WTC11 (cell line): Measurements from ENCODE around the gene PAK5. TPM values are rescaled to one million over a fixed set of nuclear protein-coding genes. Genes with fewer than 3 reads are reported as not detected.

Experiments
- ATAC-seq: fragments of 200-7000 bp; cut with Tn5 transposase; 2 replicates; pipeline ENCODE4 v1.10.0; 2021; ENCODE audit warnings: mild to moderate bottlenecking, moderate library complexity
- CTCF ChIA-PET: fragments of 300-600 bp; sonication (Branson Sonifier 250); formaldehyde crosslinking; loops from one replicate; lab custom pipeline; 2021; ENCODE audit warnings: antibody characterized with exemption; lab: Charles Lee
- POLR2A ChIA-PET: fragments of 350-600 bp; sonication (Branson Sonifier 250); formaldehyde crosslinking; loops from one replicate; lab custom pipeline; 2021; ENCODE audit warnings: antibody characterized with exemption; lab: Charles Lee
- DNase-seq: peaks from one replicate; pipeline ENCODE4 v3.0.0; 2021; ENCODE audit warnings: low spot score
- H3K27ac Mint-ChIP-seq: 2 replicates; pipeline ENCODE4 v1.8.0; 2021; ENCODE audit warnings: mixed read lengths
- H3K27me3 Mint-ChIP-seq: 2 replicates; pipeline ENCODE4 v1.8.0; 2021; ENCODE audit warnings: low read depth, mild to moderate bottlenecking, moderate library complexity, mixed read lengths
- H3K36me3 Mint-ChIP-seq: 2 replicates; pipeline ENCODE4 v1.8.0; 2021; ENCODE audit warnings: mixed read lengths
- H3K4me1 Mint-ChIP-seq: 2 replicates; pipeline ENCODE4 v1.8.0; 2022; ENCODE audit warnings: mixed read lengths
- H3K4me3 Mint-ChIP-seq: 2 replicates; pipeline ENCODE4 v1.8.0; 2021; ENCODE audit warnings: mild to moderate bottlenecking, moderate library complexity, mixed read lengths
- H3K9me3 Mint-ChIP-seq: 2 replicates; pipeline ENCODE4 v1.8.0; 2021; ENCODE audit warnings: mixed read lengths
- E2F4 ChIP-seq: sonication (generic); formaldehyde crosslinking; IDR thresholded peaks from 2 replicates; pipeline ENCODE4 v1.8.1; 2022; ENCODE audit warnings: low read depth, mild to moderate bottlenecking, moderate library complexity, missing genetic modification reagents, borderline replicate concordance
- ETV6 ChIP-seq: sonication (generic); formaldehyde crosslinking; IDR thresholded peaks from 2 replicates; pipeline ENCODE4 v1.8.1; 2022; ENCODE audit warnings: mild to moderate bottlenecking, missing genetic modification reagents
- FOXK1 ChIP-seq: sonication (generic); formaldehyde crosslinking; IDR thresholded peaks from 2 replicates; pipeline ENCODE4 v1.8.0; 2022; ENCODE audit warnings: mild to moderate bottlenecking, moderate library complexity, missing genetic modification reagents
- NFE2L1 ChIP-seq: sonication (generic); formaldehyde crosslinking; IDR thresholded peaks from 2 replicates; pipeline ENCODE4 v1.8.1; 2023; ENCODE audit warnings: missing genetic modification reagents
- NFYB ChIP-seq: sonication (generic); formaldehyde crosslinking; conservative IDR thresholded peaks from 2 replicates; pipeline ENCODE4 v1.8.0; 2022; ENCODE audit warnings: low read depth, missing genetic modification reagents
- NR1H2 ChIP-seq: sonication (generic); formaldehyde crosslinking; IDR thresholded peaks from 2 replicates; pipeline ENCODE4 v1.9.0; 2021; ENCODE audit warnings: mild to moderate bottlenecking, moderate library complexity, missing genetic modification reagents
- PRRX2 ChIP-seq: fragments of 250-450 bp; sonication (Bioruptor Pico); IDR thresholded peaks from 2 replicates; pipeline ENCODE4 v1.8.0; 2021; ENCODE audit warnings: mild to moderate bottlenecking
- RORB ChIP-seq: fragments of 250-450 bp; sonication (Bioruptor Pico); IDR thresholded peaks from 2 replicates; pipeline ENCODE4 v1.9.0; 2021; ENCODE audit warnings: mild to moderate bottlenecking
- SP1 ChIP-seq: sonication (generic); formaldehyde crosslinking; conservative IDR thresholded peaks from 2 replicates; pipeline ENCODE4 v1.8.1; 2022; ENCODE audit warnings: missing genetic modification reagents
- TEAD1 ChIP-seq: sonication (generic); formaldehyde crosslinking; IDR thresholded peaks from 2 replicates; pipeline ENCODE4 v1.8.0; 2022; ENCODE audit warnings: mild to moderate bottlenecking, missing genetic modification reagents
- ZNF423 ChIP-seq: fragments of 250-450 bp; sonication (Bioruptor Pico); IDR thresholded peaks from 2 replicates; pipeline ENCODE4 v2.1.2; 2022; ENCODE audit warnings: mild to moderate bottlenecking, moderate library complexity
- total RNA-seq: library from RNA; stranded (reverse); gene quantifications from 3 replicates; pipeline ENCODE4 v1.2.3, GENCODE V29; 2021
- TF ChIP-seq, protein P1 (sequence below): fragments of 250-450 bp; sonication (Bioruptor Pico); IDR thresholded peaks from 2 replicates; pipeline ENCODE4 v1.9.0; 2021; ENCODE audit warnings: mild to moderate bottlenecking
- TF ChIP-seq, protein P2 (sequence below): sonication (generic); formaldehyde crosslinking; IDR thresholded peaks from 2 replicates; pipeline ENCODE4 v1.8.0; 2022; ENCODE audit warnings: missing genetic modification reagents
- TF ChIP-seq, protein P3 (sequence below): fragments of 250-450 bp; sonication (Bioruptor Pico); IDR thresholded peaks from 2 replicates; pipeline ENCODE4 v2.1.2; 2022; ENCODE audit warnings: mild to moderate bottlenecking, moderate library complexity

PAK5 gene
- total RNA-seq, 1 experiment from 2014 or later, result 0.31 TPM

- H3K27ac Mint-ChIP-seq, result no peak overlapping the region
- H3K4me3 Mint-ChIP-seq, result peak overlapping the region; percentile 26; the same call in 1 of the 2 replicates
- no peak for TF ChIP-seq NR1H2 (CRISPR knock-in tag)
- peak; percentile 67; the same call in 1 of the 2 replicates for TF ChIP-seq TEAD1 (CRISPR knock-in tag)
- peak; percentile 49; the same call in 1 of the 2 replicates for TF ChIP-seq SP1 (CRISPR knock-in tag)
- TF ChIP-seq ZNF423, result peak; percentile 88
- DNase-seq (peak; percentile 62), ATAC-seq (peak; percentile 67)
- peaks cover 73% of the 10 kb centered on the region for H3K4me1 Mint-ChIP-seq
- CTCF ChIA-PET, result interaction anchor here (0.8 to 5.8 kb wide), 11 partner anchors 11 to 759 kb away, joined by 3 to 48 read pairs (median 4); no protein-coding TSS in a partner anchor
- H3K36me3 Mint-ChIP-seq, result no peaks in the 10 kb centered on the region
- H3K9me3 Mint-ChIP-seq, result no peaks in the 10 kb centered on the region
- POLR2A ChIA-PET, result no interaction called here
- H3K27me3 Mint-ChIP-seq, result peaks cover 83% of the 10 kb centered on the region
These were observed 320.2 kb downstream of the PAK5 start for GRCh38 chr20:9518576-9519175.

DNA sequence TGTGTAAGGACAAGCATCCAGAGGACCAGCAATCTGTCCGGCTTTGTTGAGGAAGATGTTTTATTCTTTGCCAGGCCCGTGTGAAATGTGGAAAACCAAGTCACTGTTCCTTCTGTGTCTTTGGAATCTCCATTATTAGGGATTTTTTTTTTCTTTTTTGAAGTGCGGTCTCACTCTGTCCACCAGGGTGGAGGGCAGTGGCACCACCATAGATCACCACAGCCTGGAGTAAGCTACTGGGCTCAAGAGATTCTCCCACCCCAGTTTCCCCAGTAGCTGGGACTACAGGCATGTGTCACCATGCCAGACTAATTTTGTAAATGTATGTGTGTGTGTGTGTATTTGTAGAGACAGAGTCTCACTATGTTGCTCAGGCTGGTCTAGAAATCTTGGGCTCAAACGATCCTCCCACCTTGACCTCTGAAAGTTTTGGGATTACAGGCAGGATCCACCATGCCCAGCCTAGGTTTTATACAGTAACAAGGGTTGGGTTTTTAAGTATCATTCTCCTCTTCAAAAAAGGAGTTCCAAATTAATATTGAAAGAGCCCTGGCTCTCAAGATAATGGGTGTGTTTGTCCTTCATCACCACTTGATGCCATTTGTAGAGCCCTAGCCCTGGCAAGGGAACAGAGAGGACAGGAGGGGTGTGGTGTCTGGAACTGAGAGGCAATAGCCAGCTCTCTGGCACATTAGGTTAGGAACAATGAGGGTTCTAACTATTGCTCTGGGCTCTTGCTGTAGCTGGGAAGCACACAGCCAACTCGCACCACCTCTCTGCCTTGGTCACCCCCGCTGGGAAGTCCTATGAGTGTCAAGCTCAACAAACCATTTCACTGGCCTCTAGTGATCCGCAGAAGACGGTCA lies 321.3 kb downstream of the PAK5 start:
- ChIA-PET POLR2A (no interaction called here), CTCF (interaction anchor here (0.6 to 5.8 kb wide), 5 partner anchors 10 to 1440 kb away, joined by 3 to 48 read pairs (median 4); no protein-coding TSS in a partner anchor)
- H3K27me3 Mint-ChIP-seq, result peaks cover 95% of the 10 kb centered on the region
- no peak for TF ChIP-seq PRRX2 (CRISPR knock-in tag)
- no peak for DNase-seq
- peak overlapping the region; percentile 41; the same call in 1 of the 2 replicates for H3K4me3 Mint-ChIP-seq
- H3K9me3 Mint-ChIP-seq, result no peaks in the 10 kb centered on the region
- H3K36me3 Mint-ChIP-seq, result no peaks in the 10 kb centered on the region
- H3K4me1 Mint-ChIP-seq, result peaks cover 73% of the 10 kb centered on the region
- no peak overlapping the region for H3K27ac Mint-ChIP-seq
- ATAC-seq, result no peak

DNA sequence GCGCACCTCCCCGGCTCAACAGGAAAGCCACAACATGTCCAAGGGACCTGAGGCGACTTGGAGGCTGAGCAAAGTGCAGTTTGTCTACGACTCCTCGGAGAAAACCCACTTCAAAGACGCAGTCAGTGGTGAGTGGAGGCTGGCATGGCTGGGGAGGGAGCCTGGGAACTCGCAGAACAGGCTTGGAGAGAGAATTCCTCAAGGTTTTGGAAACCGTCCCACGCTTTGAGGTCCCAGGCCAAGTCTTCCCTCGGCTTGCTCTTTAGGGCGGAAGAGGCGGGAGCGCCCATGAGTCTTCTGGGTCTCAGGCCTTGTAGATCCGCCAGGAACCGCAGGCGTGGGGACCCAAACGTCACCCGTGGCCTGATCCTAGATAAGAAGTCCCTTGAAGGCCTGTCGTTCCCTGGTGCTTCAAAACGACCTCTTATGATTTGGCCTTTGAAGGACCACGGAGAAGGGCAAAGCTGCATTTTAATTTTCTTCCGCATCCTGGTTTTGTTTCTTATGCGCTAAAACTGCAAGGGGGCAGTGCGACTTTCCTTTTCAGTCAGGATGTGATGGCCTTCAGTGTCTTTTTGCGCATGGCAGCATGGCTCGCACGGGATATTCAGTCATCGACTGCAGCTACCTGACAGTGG lies 322.5 kb downstream of the PAK5 start:
- peak; percentile 34 for DNase-seq
- TF ChIP-seq ETV6 (CRISPR knock-in tag) (peak; percentile 57; the same call in 1 of the 2 replicates), NFYB (no peak)
- TF ChIP-seq, all 79 proteins: peak for 1
- H3K36me3 Mint-ChIP-seq, result no peaks in the 10 kb centered on the region
- CTCF ChIA-PET, result interaction anchor here (1.5 to 5.8 kb wide), 2 partner anchors 12 to 93 kb away, joined by 6 to 48 read pairs; no protein-coding TSS in a partner anchor
- no peaks in the 10 kb centered on the region for H3K9me3 Mint-ChIP-seq
- H3K4me3 Mint-ChIP-seq, result peak overlapping the region; percentile 79
- POLR2A ChIA-PET, result no interaction called here
- H3K27me3 Mint-ChIP-seq, result peaks cover 100% of the 10 kb centered on the region
- ATAC-seq, result peak; percentile 11
- no peak overlapping the region for H3K27ac Mint-ChIP-seq
- H3K4me1 Mint-ChIP-seq, result peaks cover 67% of the 10 kb centered on the region

DNA sequence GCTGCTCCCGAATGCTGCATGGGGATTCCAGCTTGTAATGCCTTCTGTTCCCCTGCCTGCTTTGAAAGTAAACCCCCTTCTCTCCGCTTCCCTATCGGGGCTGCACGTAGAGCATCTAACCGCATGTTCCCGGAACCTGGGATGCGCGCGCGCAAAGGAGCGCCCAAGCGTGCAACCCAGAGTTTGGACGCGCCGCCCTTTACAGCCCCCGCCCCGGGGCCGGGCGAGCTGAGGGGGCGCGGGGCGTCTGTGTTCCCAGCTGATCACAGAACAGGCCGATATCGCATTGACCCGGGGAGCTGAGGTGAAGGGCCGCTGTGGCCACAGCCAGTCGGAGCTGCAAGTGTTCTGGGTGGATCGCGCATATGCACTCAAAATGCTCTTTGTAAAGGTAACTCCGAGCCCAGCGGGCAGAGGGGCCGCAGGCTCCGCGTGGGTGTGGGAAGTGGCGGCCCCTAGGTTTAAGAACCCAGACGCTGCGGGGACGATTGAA lies 323.1 kb downstream of the PAK5 start:
- TF ChIP-seq FOXK1 (CRISPR knock-in tag) (0 out of 2 replicates have a peak, but pooled peaks have one; percentile 22), RORB (CRISPR knock-in tag) (no peak)
- Mint-ChIP-seq H3K9me3 (no peaks in the 10 kb centered on the region), H3K4me1 (peaks cover 61% of the 10 kb centered on the region), H3K27ac (no peak overlapping the region), H3K4me3 (peak overlapping the region; percentile 79), H3K27me3 (peaks cover 100% of the 10 kb centered on the region), H3K36me3 (no peaks in the 10 kb centered on the region)
- ATAC-seq, result peak; percentile 8
- ChIA-PET CTCF (interaction anchor here (1.5 to 5.8 kb wide), 2 partner anchors 12 to 94 kb away, joined by 6 to 48 read pairs; no protein-coding TSS in a partner anchor), POLR2A (no interaction called here)
- peak; percentile 64 for DNase-seq

GRCh38 chr20:9515214-9515585 lies 323.7 kb downstream of the PAK5 start:
- no peak overlapping the region for H3K27ac Mint-ChIP-seq
- H3K4me1 Mint-ChIP-seq, result peaks cover 56% of the 10 kb centered on the region
- no peaks in the 10 kb centered on the region for H3K9me3 Mint-ChIP-seq
- DNase-seq, result no peak
- ATAC-seq, result no peak
- H3K27me3 Mint-ChIP-seq, result peaks cover 100% of the 10 kb centered on the region
- no peaks in the 10 kb centered on the region for H3K36me3 Mint-ChIP-seq
- CTCF ChIA-PET, result interaction anchor here (0.9 to 5.8 kb wide), 3 partner anchors 10 to 94 kb away, joined by 4 to 48 read pairs (median 6); no protein-coding TSS in a partner anchor
- POLR2A ChIA-PET, result no interaction called here
- H3K4me3 Mint-ChIP-seq, result peak overlapping the region; percentile 79
- TF ChIP-seq E2F4 (no peak), NFE2L1 (CRISPR knock-in tag) (no peak)
- TF ChIP-seq, protein P1, sequence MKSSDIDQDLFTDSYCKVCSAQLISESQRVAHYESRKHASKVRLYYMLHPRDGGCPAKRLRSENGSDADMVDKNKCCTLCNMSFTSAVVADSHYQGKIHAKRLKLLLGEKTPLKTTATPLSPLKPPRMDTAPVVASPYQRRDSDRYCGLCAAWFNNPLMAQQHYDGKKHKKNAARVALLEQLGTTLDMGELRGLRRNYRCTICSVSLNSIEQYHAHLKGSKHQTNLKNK (CRISPR knock-in tag), result no peak
- TF ChIP-seq, protein P2, sequence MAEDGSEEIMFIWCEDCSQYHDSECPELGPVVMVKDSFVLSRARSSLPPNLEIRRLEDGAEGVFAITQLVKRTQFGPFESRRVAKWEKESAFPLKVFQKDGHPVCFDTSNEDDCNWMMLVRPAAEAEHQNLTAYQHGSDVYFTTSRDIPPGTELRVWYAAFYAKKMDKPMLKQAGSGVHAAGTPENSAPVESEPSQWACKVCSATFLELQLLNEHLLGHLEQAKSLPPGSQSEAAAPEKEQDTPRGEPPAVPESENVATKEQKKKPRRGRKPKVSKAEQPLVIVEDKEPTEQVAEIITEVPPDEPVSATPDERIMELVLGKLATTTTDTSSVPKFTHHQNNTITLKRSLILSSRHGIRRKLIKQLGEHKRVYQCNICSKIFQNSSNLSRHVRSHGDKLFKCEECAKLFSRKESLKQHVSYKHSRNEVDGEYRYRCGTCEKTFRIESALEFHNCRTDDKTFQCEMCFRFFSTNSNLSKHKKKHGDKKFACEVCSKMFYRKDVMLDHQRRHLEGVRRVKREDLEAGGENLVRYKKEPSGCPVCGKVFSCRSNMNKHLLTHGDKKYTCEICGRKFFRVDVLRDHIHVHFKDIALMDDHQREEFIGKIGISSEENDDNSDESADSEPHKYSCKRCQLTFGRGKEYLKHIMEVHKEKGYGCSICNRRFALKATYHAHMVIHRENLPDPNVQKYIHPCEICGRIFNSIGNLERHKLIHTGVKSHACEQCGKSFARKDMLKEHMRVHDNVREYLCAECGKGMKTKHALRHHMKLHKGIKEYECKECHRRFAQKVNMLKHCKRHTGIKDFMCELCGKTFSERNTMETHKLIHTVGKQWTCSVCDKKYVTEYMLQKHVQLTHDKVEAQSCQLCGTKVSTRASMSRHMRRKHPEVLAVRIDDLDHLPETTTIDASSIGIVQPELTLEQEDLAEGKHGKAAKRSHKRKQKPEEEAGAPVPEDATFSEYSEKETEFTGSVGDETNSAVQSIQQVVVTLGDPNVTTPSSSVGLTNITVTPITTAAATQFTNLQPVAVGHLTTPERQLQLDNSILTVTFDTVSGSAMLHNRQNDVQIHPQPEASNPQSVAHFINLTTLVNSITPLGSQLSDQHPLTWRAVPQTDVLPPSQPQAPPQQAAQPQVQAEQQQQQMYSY (CRISPR knock-in tag), result no peak
- TF ChIP-seq, protein P3, sequence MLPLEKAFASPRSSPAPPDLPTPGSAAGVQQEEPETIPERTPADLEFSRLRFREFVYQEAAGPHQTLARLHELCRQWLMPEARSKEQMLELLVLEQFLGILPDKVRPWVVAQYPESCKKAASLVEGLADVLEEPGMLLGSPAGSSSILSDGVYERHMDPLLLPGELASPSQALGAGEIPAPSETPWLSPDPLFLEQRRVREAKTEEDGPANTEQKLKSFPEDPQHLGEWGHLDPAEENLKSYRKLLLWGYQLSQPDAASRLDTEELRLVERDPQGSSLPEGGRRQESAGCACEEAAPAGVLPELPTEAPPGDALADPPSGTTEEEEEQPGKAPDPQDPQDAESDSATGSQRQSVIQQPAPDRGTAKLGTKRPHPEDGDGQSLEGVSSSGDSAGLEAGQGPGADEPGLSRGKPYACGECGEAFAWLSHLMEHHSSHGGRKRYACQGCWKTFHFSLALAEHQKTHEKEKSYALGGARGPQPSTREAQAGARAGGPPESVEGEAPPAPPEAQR (CRISPR knock-in tag), result no peak
